Ishikawa (cell line): Measurements from ENCODE around the gene F2R.

Experiments used
- CEBPB ChIP-seq: IDR thresholded peaks from 2 replicates; pipeline ENCODE4 v1.6.1; 2012
- CREB1 ChIP-seq: IDR thresholded peaks from 2 replicates; pipeline ENCODE4 v1.6.1; 2012; ENCODE audit warnings: low read depth
- EGR1 ChIP-seq: IDR thresholded peaks from 2 replicates; pipeline ENCODE4 v1.6.1; 2012
- EP300 ChIP-seq: IDR thresholded peaks from 2 replicates; pipeline ENCODE4 v1.6.1; 2012; ENCODE audit warnings: borderline replicate concordance
- FOXM1 ChIP-seq: IDR thresholded peaks from 2 replicates; pipeline ENCODE4 v1.6.1; 2012; ENCODE audit warnings: low read depth, borderline replicate concordance
- NFIC ChIP-seq: IDR thresholded peaks from 2 replicates; pipeline ENCODE4 v1.6.1; 2012
- RAD21 ChIP-seq: IDR thresholded peaks from 2 replicates; pipeline ENCODE4 v1.6.1; 2012; ENCODE audit warnings: low read depth
- TAF1 ChIP-seq: IDR thresholded peaks from 2 replicates; pipeline ENCODE4 v1.6.1; 2012; ENCODE audit warnings: low read depth, mild to moderate bottlenecking
- TCF12 ChIP-seq: IDR thresholded peaks from 2 replicates; pipeline ENCODE4 v1.6.1; 2012; ENCODE audit warnings: low read depth
- TEAD4 ChIP-seq: IDR thresholded peaks from 2 replicates; pipeline ENCODE4 v1.6.1; 2012
- YY1 ChIP-seq: IDR thresholded peaks from 2 replicates; pipeline ENCODE4 v1.6.1; 2012; ENCODE audit warnings: low read depth
- ZBTB7A ChIP-seq: IDR thresholded peaks from 2 replicates; pipeline ENCODE4 v1.6.1; 2012; ENCODE audit warnings: low read depth
- TF ChIP-seq, protein P1 (sequence below): IDR thresholded peaks from 2 replicates; pipeline ENCODE4 v1.6.1; 2012
- TF ChIP-seq, protein P2 (sequence below): IDR thresholded peaks from 2 replicates; pipeline ENCODE4 v1.6.1; 2012; ENCODE audit warnings: low read depth, mild to moderate bottlenecking
- TF ChIP-seq, protein P3 (sequence below): IDR thresholded peaks from 2 replicates; pipeline ENCODE4 v1.6.1; 2012

F2R gene

DNA sequence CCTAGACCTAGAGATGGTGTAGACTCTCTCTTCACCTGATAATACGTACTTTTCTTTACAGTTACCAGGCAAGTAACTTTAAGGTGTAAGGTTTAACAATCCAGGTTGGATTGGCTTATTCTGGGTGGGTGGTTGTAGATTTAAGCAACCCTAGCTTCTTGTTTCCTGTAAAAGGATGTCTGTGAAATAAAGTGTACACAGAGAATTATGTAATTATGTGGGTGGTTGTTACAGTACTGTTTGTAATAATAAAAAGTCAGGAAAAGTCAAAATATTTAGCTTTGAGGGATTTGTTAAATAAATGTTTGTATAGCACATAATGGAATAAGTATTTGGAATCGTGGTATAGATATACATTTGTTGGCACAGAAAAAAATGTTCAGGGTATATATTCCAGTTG lies 43.7 kb upstream of the F2R start:
- no peak for TF ChIP-seq TEAD4
- TF ChIP-seq, protein P1, sequence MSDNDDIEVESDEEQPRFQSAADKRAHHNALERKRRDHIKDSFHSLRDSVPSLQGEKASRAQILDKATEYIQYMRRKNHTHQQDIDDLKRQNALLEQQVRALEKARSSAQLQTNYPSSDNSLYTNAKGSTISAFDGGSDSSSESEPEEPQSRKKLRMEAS, result no peak
- no peak for TF ChIP-seq CEBPB
- no peak for TF ChIP-seq YY1
- TF ChIP-seq TCF12, result no peak
- no peak for TF ChIP-seq ZBTB7A
- TF ChIP-seq, protein P2, sequence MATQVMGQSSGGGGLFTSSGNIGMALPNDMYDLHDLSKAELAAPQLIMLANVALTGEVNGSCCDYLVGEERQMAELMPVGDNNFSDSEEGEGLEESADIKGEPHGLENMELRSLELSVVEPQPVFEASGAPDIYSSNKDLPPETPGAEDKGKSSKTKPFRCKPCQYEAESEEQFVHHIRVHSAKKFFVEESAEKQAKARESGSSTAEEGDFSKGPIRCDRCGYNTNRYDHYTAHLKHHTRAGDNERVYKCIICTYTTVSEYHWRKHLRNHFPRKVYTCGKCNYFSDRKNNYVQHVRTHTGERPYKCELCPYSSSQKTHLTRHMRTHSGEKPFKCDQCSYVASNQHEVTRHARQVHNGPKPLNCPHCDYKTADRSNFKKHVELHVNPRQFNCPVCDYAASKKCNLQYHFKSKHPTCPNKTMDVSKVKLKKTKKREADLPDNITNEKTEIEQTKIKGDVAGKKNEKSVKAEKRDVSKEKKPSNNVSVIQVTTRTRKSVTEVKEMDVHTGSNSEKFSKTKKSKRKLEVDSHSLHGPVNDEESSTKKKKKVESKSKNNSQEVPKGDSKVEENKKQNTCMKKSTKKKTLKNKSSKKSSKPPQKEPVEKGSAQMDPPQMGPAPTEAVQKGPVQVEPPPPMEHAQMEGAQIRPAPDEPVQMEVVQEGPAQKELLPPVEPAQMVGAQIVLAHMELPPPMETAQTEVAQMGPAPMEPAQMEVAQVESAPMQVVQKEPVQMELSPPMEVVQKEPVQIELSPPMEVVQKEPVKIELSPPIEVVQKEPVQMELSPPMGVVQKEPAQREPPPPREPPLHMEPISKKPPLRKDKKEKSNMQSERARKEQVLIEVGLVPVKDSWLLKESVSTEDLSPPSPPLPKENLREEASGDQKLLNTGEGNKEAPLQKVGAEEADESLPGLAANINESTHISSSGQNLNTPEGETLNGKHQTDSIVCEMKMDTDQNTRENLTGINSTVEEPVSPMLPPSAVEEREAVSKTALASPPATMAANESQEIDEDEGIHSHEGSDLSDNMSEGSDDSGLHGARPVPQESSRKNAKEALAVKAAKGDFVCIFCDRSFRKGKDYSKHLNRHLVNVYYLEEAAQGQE, result no peak

DNA sequence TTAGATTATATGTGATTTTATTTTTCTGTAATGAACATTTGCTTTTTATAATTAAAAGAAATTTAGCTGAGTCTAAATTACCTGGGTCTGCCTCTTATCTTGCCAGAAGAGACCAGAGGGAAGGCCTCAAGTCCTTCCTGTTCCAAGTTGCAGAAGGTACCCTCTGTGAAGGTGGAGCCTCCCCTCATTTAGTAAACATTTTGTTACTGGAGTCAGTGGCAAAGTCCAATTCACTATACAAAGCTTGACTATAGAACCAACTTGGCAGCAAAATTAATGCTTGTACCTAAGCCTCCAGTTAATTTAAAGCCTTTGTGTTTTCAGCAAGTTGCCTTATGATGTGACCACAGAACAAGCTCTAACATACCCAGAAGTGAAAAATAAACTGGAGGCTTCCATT lies 42.8 kb upstream of the F2R start:
- TF ChIP-seq, protein P1, result no peak
- TF ChIP-seq CREB1 (no peak), ZBTB7A (no peak), RAD21 (no peak), TAF1 (no peak), EP300 (no peak), TCF12 (no peak), TEAD4 (no peak), YY1 (no peak), EGR1 (no peak), FOXM1 (no peak), CEBPB (no peak), NFIC (no peak)
- TF ChIP-seq, protein P2, result no peak
- TF ChIP-seq, protein P3, sequence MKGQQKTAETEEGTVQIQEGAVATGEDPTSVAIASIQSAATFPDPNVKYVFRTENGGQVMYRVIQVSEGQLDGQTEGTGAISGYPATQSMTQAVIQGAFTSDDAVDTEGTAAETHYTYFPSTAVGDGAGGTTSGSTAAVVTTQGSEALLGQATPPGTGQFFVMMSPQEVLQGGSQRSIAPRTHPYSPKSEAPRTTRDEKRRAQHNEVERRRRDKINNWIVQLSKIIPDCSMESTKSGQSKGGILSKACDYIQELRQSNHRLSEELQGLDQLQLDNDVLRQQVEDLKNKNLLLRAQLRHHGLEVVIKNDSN, result no peak

DNA sequence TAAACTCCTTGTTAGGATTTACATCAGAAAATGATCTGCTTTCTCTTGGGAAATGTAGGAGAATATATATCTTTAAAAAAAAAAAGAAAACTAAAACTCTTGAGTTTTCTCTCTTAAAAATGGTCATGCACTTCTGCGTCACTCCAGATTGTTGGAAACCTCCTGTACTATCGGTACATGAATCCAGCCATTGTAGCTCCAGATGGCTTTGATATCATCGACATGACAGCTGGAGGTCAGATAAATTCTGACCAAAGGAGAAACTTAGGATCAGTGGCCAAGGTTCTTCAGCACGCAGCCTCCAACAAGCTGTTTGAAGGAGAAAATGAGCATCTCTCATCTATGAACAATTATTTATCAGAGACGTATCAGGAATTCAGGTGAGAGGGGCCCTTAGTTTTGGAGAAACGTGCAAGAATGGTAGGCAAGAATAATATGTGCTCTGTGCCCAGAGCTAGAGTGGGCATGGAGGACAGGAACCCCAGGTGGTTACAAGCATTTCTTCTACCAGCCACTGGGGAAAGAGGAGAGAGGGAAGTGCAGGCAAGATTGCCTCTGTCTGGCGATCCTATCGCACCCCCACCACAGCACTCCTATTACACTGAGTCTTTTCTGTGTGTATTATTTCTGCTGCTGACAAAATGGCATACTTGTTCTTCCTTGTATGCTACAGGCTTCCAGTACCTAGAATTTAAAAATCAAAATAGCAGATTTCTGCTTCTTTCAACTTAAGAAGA lies 41.4 kb upstream of the F2R start:
- no peak for TF ChIP-seq YY1

DNA sequence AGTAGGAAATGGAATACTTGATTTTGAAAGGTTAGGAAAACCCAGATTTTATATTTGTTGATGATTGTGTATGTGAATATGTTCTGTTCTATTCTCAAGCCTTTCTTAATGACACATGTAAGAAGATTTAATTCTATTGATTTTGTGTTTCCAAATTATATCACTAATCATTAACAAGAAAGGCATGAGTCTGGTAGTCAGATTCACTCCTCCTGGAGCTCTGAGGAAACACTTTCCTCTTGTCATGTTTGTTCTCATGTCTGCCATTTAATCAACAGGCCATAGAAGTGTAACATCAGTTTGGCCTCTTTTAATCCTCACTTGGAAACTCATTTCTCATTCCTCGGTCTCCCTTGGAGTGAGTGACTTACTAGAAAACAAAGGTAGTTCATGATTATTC lies 40.6 kb upstream of the F2R start:
- no peak for TF ChIP-seq FOXM1
- TF ChIP-seq NFIC, result no peak
- no peak for TF ChIP-seq TEAD4
- TF ChIP-seq, protein P2, result no peak
- TF ChIP-seq, protein P1, result no peak
- no peak for TF ChIP-seq TCF12
- TF ChIP-seq EGR1, result no peak
- no peak for TF ChIP-seq YY1
- TF ChIP-seq EP300, result no peak
- no peak for TF ChIP-seq CREB1
- TF ChIP-seq ZBTB7A, result no peak
- TF ChIP-seq, protein P3, result no peak
- TF ChIP-seq RAD21, result no peak
- no peak for TF ChIP-seq CEBPB
- no peak for TF ChIP-seq TAF1
